HepG2 (cell line): ENCODE data around the gene MICB. TPM values are rescaled to one million over a fixed set of nuclear protein-coding genes. Genes with fewer than 3 reads are reported as not detected.

Experiments
- ATM ChIP-seq: fragments of 450-650 bp; IDR thresholded peaks from 2 replicates; pipeline ENCODE4 v1.7.1; 2017; ENCODE audit warnings: mild to moderate bottlenecking, borderline replicate concordance
- DMAP1 ChIP-seq: IDR thresholded peaks from 2 replicates; pipeline ENCODE4 v1.6.1; 2016
- ELF3 ChIP-seq: IDR thresholded peaks from 2 replicates; pipeline ENCODE4 v1.6.1; 2016; ENCODE audit warnings: missing genetic modification reagents, missing compliant biosample characterization
- FOSL2 ChIP-seq: sonication (generic); formaldehyde crosslinking; IDR thresholded peaks from 2 replicates; pipeline ENCODE4 v1.4.0; 2020; ENCODE audit warnings: missing genetic modification reagents
- GABPB1 ChIP-seq: IDR thresholded peaks from 2 replicates; pipeline ENCODE4 v1.6.1; 2016; ENCODE audit warnings: mild to moderate bottlenecking, missing genetic modification reagents, moderate library complexity, missing compliant biosample characterization
- HBP1 ChIP-seq: IDR thresholded peaks from 2 replicates; pipeline ENCODE4 v1.6.1; 2016; ENCODE audit warnings: low read depth, control low read depth
- HCFC1 ChIP-seq: fragments of 150-350 bp; IDR thresholded peaks from 2 replicates; pipeline ENCODE4 v1.6.1; 2014; ENCODE audit warnings: low read depth, low read length
- HES4 ChIP-seq: sonication (generic); formaldehyde crosslinking; IDR thresholded peaks from 2 replicates; pipeline ENCODE4 v1.9.0; 2021; ENCODE audit warnings: mild to moderate bottlenecking, missing genetic modification reagents, borderline replicate concordance
- KDM1A ChIP-seq: IDR thresholded peaks from 2 replicates; pipeline ENCODE4 v1.6.1; 2016; ENCODE audit warnings: missing compliant biosample characterization
- NFRKB ChIP-seq: fragments of 450-650 bp; IDR thresholded peaks from 2 replicates; pipeline ENCODE4 v1.6.1; 2017
- ONECUT2 ChIP-seq: sonication (generic); formaldehyde crosslinking; IDR thresholded peaks from 2 replicates; pipeline ENCODE4 v1.4.0; 2020; ENCODE audit warnings: missing genetic modification reagents
- RXRB ChIP-seq: IDR thresholded peaks from 2 replicates; pipeline ENCODE4 v1.6.1; 2016; ENCODE audit warnings: borderline replicate concordance, missing genetic modification reagents, missing compliant biosample characterization
- ZBTB4 ChIP-seq: sonication (generic); formaldehyde crosslinking; IDR thresholded peaks from 2 replicates; pipeline ENCODE4 v1.4.0; 2020; ENCODE audit warnings: missing genetic modification reagents, mild to moderate bottlenecking, borderline replicate concordance
- ZBTB7B ChIP-seq: sonication (generic); formaldehyde crosslinking; IDR thresholded peaks from 2 replicates; pipeline ENCODE4 v1.4.0; 2020; ENCODE audit warnings: missing genetic modification reagents
- ZNF143 ChIP-seq: sonication (generic); formaldehyde crosslinking; IDR thresholded peaks from 2 replicates; pipeline ENCODE4 v1.4.0; 2020; ENCODE audit warnings: missing genetic modification reagents
- ZNF20 ChIP-seq: sonication (generic); formaldehyde crosslinking; IDR thresholded peaks from 2 replicates; pipeline ENCODE4 v1.4.0; 2020; ENCODE audit warnings: mild to moderate bottlenecking, moderate library complexity, missing genetic modification reagents
- ZNF24 ChIP-seq: fragments of 450-650 bp; IDR thresholded peaks from 2 replicates; pipeline ENCODE4 v1.6.1; 2017; ENCODE audit warnings: antibody characterized with exemption, mild to moderate bottlenecking
- ZNF335 ChIP-seq: sonication (generic); formaldehyde crosslinking; IDR thresholded peaks from 2 replicates; pipeline ENCODE4 v1.4.0; 2020; ENCODE audit warnings: missing genetic modification reagents
- ZNF777 ChIP-seq: sonication (generic); formaldehyde crosslinking; IDR thresholded peaks from 2 replicates; pipeline ENCODE4 v1.4.0; 2020; ENCODE audit warnings: missing genetic modification reagents
- ZNF792 ChIP-seq: IDR thresholded peaks from 2 replicates; pipeline ENCODE4 v1.6.1; 2016
- ZNF816 ChIP-seq: sonication (generic); formaldehyde crosslinking; IDR thresholded peaks from 2 replicates; pipeline ENCODE4 v1.8.0; 2022; ENCODE audit warnings: missing genetic modification reagents, mild to moderate bottlenecking, borderline replicate concordance
- polyA plus RNA-seq, 8 experiments: library from polyadenylated mRNA; depleted of rRNA in 3 of 8; stranded (reverse) in 7 of 8; unstranded in 1 of 8; fragments of >200 nt; fragmentation: Illumina TruSeq in 4 of 8; extraction: Trizol in 4 of 8; gene quantifications; 2 replicates each; pipeline versions ENCODE4 v1.2.1 to v1.2.3, GENCODE V29; 2011 to 2016; ENCODE audit warnings: low read depth in 4 of 8, missing spikeins in 1 of 8, mixed read lengths in 1 of 8; ENCODE audit not compliant: insufficient read depth in 1 of 8
- total RNA-seq, 5 experiments: library from RNA; depleted of rRNA; stranded (reverse); fragments of >200 nt; fragmentation: Illumina TruSeq; extraction: Trizol; gene quantifications; 2 replicates each; pipeline ENCODE4 v1.2.3, GENCODE V29; 2016; ENCODE audit warnings: low read depth in 1 of 5
- TF ChIP-seq, protein P1 (sequence below): sonication (generic); formaldehyde crosslinking; IDR thresholded peaks from 2 replicates; pipeline ENCODE4 v1.4.0; 2020; ENCODE audit warnings: low read depth, missing genetic modification reagents

MICB gene
- total and polyA plus RNA-seq, 2 of the 13 experiments (the other 11 are each of a cell fraction or from before 2014, with no cell fraction given) = 12.5 to 12.8 TPM

DNA sequence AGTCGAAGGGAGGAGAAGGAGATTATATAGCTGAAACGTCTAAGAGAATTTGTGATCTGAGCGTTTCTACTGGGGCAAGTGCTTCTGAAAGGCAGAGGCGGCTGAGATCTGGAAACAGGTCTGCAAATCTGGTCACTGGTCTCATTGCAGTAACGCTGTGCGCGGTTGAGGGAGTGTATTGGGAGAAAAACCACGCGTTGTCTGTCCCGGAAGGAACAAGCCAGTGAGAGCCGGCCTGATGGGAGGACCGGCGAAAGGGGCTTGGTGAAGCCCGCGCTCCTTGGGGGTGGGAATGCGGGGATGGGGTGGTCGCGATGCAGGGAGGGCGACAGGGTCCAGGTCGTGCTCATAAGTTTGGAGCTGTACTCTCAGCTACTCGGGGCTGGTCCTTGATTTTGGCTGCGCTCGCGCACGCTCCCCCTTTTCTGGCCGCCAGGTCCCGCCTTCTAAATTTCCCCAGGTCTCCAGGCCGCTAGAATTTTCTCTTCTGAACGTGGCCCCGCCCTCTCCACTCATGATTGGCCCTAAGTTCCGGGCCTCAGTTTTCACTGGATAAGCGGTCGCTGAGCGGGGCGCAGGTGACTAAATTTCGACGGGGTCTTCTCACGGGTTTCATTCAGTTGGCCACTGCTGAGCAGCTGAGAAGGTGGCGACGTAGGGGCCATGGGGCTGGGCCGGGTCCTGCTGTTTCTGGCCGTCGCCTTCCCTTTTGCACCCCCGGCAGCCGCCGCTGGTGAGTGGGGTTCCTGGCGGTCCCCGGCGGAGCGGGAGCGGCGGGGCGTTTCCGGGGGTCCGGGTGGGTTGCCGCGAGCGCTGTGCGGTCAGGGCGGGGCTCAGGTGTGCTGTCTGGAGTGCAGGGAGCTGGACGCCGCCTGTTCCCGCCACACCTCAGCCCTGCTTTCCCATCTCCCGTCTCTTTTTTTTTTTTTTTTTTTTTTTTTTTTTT is at the start of gene MICB (continued):
- TF ChIP-seq ZBTB4 (CRISPR knock-in tag) = no peak
- TF ChIP-seq, protein P1, sequence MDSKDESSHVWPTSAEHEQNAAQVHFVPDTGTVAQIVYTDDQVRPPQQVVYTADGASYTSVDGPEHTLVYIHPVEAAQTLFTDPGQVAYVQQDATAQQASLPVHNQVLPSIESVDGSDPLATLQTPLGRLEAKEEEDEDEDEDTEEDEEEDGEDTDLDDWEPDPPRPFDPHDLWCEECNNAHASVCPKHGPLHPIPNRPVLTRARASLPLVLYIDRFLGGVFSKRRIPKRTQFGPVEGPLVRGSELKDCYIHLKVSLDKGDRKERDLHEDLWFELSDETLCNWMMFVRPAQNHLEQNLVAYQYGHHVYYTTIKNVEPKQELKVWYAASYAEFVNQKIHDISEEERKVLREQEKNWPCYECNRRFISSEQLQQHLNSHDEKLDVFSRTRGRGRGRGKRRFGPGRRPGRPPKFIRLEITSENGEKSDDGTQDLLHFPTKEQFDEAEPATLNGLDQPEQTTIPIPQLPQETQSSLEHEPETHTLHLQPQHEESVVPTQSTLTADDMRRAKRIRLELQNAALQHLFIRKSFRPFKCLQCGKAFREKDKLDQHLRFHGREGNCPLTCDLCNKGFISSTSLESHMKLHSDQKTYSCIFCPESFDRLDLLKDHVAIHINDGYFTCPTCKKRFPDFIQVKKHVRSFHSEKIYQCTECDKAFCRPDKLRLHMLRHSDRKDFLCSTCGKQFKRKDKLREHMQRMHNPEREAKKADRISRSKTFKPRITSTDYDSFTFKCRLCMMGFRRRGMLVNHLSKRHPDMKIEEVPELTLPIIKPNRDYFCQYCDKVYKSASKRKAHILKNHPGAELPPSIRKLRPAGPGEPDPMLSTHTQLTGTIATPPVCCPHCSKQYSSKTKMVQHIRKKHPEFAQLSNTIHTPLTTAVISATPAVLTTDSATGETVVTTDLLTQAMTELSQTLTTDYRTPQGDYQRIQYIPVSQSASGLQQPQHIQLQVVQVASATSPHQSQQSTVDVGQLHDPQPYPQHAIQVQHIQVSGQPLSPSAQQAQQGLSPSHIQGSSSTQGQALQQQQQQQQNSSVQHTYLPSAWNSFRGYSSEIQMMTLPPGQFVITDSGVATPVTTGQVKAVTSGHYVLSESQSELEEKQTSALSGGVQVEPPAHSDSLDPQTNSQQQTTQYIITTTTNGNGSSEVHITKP = peak; percentile 95
- TF ChIP-seq ZNF335 (CRISPR knock-in tag) = 0 out of 2 replicates have a peak, but pooled peaks have one; percentile 34
- TF ChIP-seq ZNF777 (CRISPR knock-in tag) = peak; percentile 90
- no peak for TF ChIP-seq ZNF143 (CRISPR knock-in tag)
- TF ChIP-seq FOSL2 (CRISPR knock-in tag) = peak; percentile 5; the same call in 1 of the 2 replicates
- no peak for TF ChIP-seq ZNF816 (CRISPR knock-in tag)
- no peak for TF ChIP-seq ELF3 (CRISPR knock-in tag)
- no peak for TF ChIP-seq HES4
- TF ChIP-seq HCFC1 = no peak
- no peak for TF ChIP-seq ZNF24
- TF ChIP-seq GABPB1 (CRISPR knock-in tag) = peak; percentile 75
- no peak for TF ChIP-seq NFRKB
- TF ChIP-seq DMAP1 (CRISPR knock-in tag) = peak; percentile 62
- peak; percentile 91 for TF ChIP-seq ZBTB7B (CRISPR knock-in tag)
- TF ChIP-seq ATM = no peak
- no peak for TF ChIP-seq ZNF20 (CRISPR knock-in tag)
- no peak for TF ChIP-seq ONECUT2 (CRISPR knock-in tag)
- no peak for TF ChIP-seq HBP1 (CRISPR knock-in tag)
- no peak for TF ChIP-seq KDM1A (CRISPR knock-in tag)
- 0 out of 2 replicates have a peak, but pooled peaks have one; percentile 18 for TF ChIP-seq ZNF792 (CRISPR knock-in tag)
- no peak for TF ChIP-seq RXRB (CRISPR knock-in tag)
